Tibial artery (tissue), 4 donors: ENCODE results near the gene ITPR1.

Source experiments
- DNase-seq, 2 donors: peaks; one replicate each; pipeline ENCODE4 v3.0.0-alpha.2; 2019
- H3K27ac ChIP-seq, 2 donors: fragments of 200-600 bp; sonication (generic) in 1 of 2; 1 replicate in 1 of 2; 2 replicates in 1 of 2; pipeline ENCODE4 v1.5.1; 2018 to 2019; ENCODE audit warnings: mild to moderate bottlenecking in 1 of 2
- H3K27me3 ChIP-seq, 2 donors: fragments of 200-600 bp; sonication (generic) in 1 of 2; one replicate each; pipeline versions ENCODE4 v1.5.1 to v1.6.0; 2016 to 2019
- H3K36me3 ChIP-seq, 3 donors: fragments of 200-600 bp; sonication (generic) in 2 of 3; one replicate each; pipeline ENCODE4 v1.5.1; 2016 to 2019; ENCODE audit warnings: mild to moderate bottlenecking in 2 of 3
- H3K4me1 ChIP-seq, 4 donors: fragments of 200-600 bp; sonication (generic) in 2 of 4; 1 replicate in 3 of 4; 2 replicates in 1 of 4; pipeline ENCODE4 v1.5.1; 2016 to 2019
- H3K4me3 ChIP-seq, 2 donors: fragments of 200-600 bp; sonication (generic) in 1 of 2; 1 replicate in 1 of 2; 2 replicates in 1 of 2; pipeline ENCODE4 v1.5.1; 2018 to 2019; ENCODE audit warnings: mild to moderate bottlenecking in 2 of 2
- H3K9me3 ChIP-seq, 3 donors: fragments of 200-600 bp; sonication (generic) in 1 of 3; one replicate each; pipeline ENCODE4 v1.5.1; 2016 to 2019
- CTCF ChIP-seq, 2 experiments: fragments of 200-600 bp in 1 of 2; fragments of 450-650 bp in 1 of 2; IDR thresholded peaks; one replicate each; pipeline ENCODE4 v1.5.1; 2017 to 2019; ENCODE audit warnings: antibody characterized with exemption in 2 of 2, mild to moderate bottlenecking in 1 of 2, moderate library complexity in 1 of 2
- intact Hi-C: fragments of 100-400 bp; cut with DNase I; formaldehyde crosslinking; loops from one replicate; pipeline ENCODE4 v1.15.0; 2023; ENCODE audit warnings: low total_unique reads

The ITPR1 gene

GRCh38 chr3:4824926-4825325, 331.8 kb downstream of the ITPR1 start:
- no peak for DNase-seq
- peaks cover 9 to 38% (median 23%) of the 10 kb centered on the region in 3 donors for H3K36me3 ChIP-seq
- intact Hi-C loops: loop anchor here (5.0 kb wide), 1 partner anchor 162 kb away; no protein-coding TSS in a partner anchor
- H3K4me3 ChIP-seq: no peak overlapping the region
- peak overlapping the region; percentile 69 to 75 for H3K27ac ChIP-seq
- no peaks in the 10 kb centered on the region for H3K27me3 ChIP-seq
- H3K9me3 ChIP-seq: no peaks in the 10 kb centered on the region
- H3K4me1 ChIP-seq: peaks cover 0 to 52% (median 47%) of the 10 kb centered on the region in 4 donors
- no peak for TF ChIP-seq CTCF (IDR thresholded peaks at IDR 0.05)

- Histone ChIP-seq H3K36me3 (peaks cover 8 to 31% (median 16%) of the 10 kb centered on the region in 3 donors), H3K27me3 (no peaks in the 10 kb centered on the region), H3K27ac (peak overlapping the region; percentile 69 to 75), H3K9me3 (no peaks in the 10 kb centered on the region), H3K4me3 (no peak overlapping the region), H3K4me1 (peaks cover 0 to 59% (median 50%) of the 10 kb centered on the region in 4 donors)
- DNase-seq: no peak
- no peak for TF ChIP-seq CTCF (IDR thresholded peaks at IDR 0.05)
- intact Hi-C loops: loop anchor here (5.0 kb wide), 1 partner anchor 162 kb away; no protein-coding TSS in a partner anchor
Measured at GRCh38 chr3:4825436-4826236, 332.5 kb downstream of the ITPR1 start.

GRCh38 chr3:4826237-4827100, 333.3 kb downstream of the ITPR1 start:
- no peak overlapping the region for H3K4me3 ChIP-seq
- intact Hi-C loops: loop anchor here (5.0 kb wide), 1 partner anchor 161 kb away; no protein-coding TSS in a partner anchor
- TF ChIP-seq CTCF (IDR thresholded peaks at IDR 0.05): no peak

GRCh38 chr3:4827767-4828166, 334.6 kb downstream of the ITPR1 start:
- DNase-seq: no peak
- Histone ChIP-seq H3K4me1 (peaks cover 0 to 71% (median 61%) of the 10 kb centered on the region in 4 donors), H3K9me3 (no peaks in the 10 kb centered on the region), H3K27ac (peak overlapping the region; percentile 69 to 75), H3K4me3 (no peak overlapping the region), H3K27me3 (no peaks in the 10 kb centered on the region), H3K36me3 (peaks cover 0 to 16% (median 0%) of the 10 kb centered on the region in 3 donors)
- intact Hi-C loops: loop anchor here (5.0 kb wide), 1 partner anchor 160 kb away; no protein-coding TSS in a partner anchor
- no peak for TF ChIP-seq CTCF (IDR thresholded peaks at IDR 0.05)

More at GRCh38 chr3:4826237-4827100, 333.3 kb downstream of the ITPR1 start:
- Histone ChIP-seq H3K36me3 (peaks cover 8 to 22% (median 8%) of the 10 kb centered on the region in 3 donors), H3K9me3 (no peaks in the 10 kb centered on the region), H3K4me1 (peaks cover 0 to 67% (median 58%) of the 10 kb centered on the region in 4 donors), H3K27me3 (no peaks in the 10 kb centered on the region), H3K27ac (peak overlapping the region; percentile 69 to 75)
- peak; percentile 82 to 96 for DNase-seq

- TF ChIP-seq CTCF (IDR thresholded peaks at IDR 0.05): no peak
- no peak overlapping the region for H3K4me3 ChIP-seq
- peaks cover 0 to 20% (median 0%) of the 10 kb centered on the region in 3 donors for H3K36me3 ChIP-seq
- peaks cover 0 to 71% (median 61%) of the 10 kb centered on the region in 4 donors for H3K4me1 ChIP-seq
- H3K27ac ChIP-seq: peak overlapping the region; percentile 69 to 75
- H3K27me3 ChIP-seq: no peaks in the 10 kb centered on the region
- DNase-seq: peak; percentile 68 to 74
- H3K9me3 ChIP-seq: no peaks in the 10 kb centered on the region
- intact Hi-C loops: loop anchor here (5.0 kb wide), 1 partner anchor 159 kb away; no protein-coding TSS in a partner anchor
Measured at GRCh38 chr3:4828279-4829030, 335.3 kb downstream of the ITPR1 start.
